HL-60 (cell line): ENCODE results near the gene CHRNB2.

Experiments
- DNase-seq, 2 experiments: peaks; one replicate each; pipeline ENCODE4 v3.0.0-alpha.2; 2010 to 2020; ENCODE audit warnings: low read depth in 1 of 2, low spot score in 1 of 2
- H3K27ac ChIP-seq: fragments of 250-450 bp; sonication (Bioruptor Pico); replicated peaks from 2 replicates; pipeline ENCODE4 v1.5.1; 2020; ENCODE audit warnings: mild to moderate bottlenecking, moderate library complexity
- H3K27me3 ChIP-seq: fragments of 250-450 bp; sonication (Bioruptor Pico); 2 replicates; pipeline ENCODE4 v1.5.1; 2021; ENCODE audit warnings: mild to moderate bottlenecking, moderate library complexity; ENCODE audit not compliant: insufficient read depth, poor library complexity, severe bottlenecking
- H3K4me3 ChIP-seq: replicated peaks from 2 replicates; pipeline ENCODE4 v1.5.1; 2011; ENCODE audit warnings: mild to moderate bottlenecking, control low read depth, low read length; ENCODE audit not compliant: insufficient read depth
- CTCF ChIP-seq: IDR thresholded peaks from one replicate; pipeline ENCODE4 v1.5.1; 2011; ENCODE audit warnings: low read length, control low read depth, inconsistent platforms; ENCODE audit not compliant: insufficient read depth
- GABPA ChIP-seq: IDR thresholded peaks from 2 replicates; pipeline ENCODE4 v1.6.1; 2012; ENCODE audit warnings: low read depth
- POLR2AphosphoS5 ChIP-seq: IDR thresholded peaks from 2 replicates; pipeline ENCODE4 v1.6.1; 2012; ENCODE audit warnings: low read depth
- REST ChIP-seq: IDR thresholded peaks from 2 replicates; pipeline ENCODE4 v1.6.1; 2012; ENCODE audit warnings: low read depth; ENCODE audit not compliant: insufficient replicate concordance
- SPI1 ChIP-seq: IDR thresholded peaks from 2 replicates; pipeline ENCODE4 v1.6.1; 2012; ENCODE audit warnings: low read depth, mild to moderate bottlenecking, borderline replicate concordance

The CHRNB2 gene

DNA sequence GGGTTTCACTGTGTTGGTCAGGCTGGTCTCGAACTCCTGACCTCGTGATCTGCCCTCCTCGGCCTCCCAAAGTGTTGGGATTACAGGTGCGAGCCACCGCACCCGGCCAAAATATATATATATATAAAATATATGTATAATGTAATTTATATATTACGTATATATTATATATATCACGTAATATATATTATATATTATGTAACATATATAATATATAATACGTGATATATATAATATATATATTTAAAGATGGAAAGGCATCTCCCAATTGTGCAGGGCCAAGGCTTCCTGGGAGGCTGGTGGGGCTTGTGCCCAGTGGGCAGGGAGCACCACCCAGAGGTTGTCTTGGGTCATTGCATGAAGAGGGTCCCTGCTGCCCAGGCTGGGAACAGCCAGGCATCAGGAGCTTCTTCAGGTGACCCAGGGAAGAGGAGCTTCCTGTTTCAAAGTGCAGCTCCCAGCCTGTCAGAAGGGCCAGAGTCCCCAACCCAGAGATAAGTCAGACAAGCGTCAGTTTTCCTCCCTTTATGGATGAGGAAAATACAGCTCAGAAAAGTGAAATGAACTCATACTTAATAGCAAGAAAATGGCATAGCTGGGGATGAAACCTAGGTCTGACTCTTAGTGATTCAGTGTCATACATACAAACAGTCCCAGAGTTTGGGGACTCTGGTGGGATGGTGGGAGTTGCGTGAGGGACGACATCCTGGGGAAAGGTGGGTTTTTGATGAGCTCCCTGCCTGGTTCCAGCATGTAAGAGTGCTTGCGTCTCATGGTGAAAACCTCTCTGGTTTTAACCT lies 21.1 kb upstream of the CHRNB2 start:
- TF ChIP-seq POLR2AphosphoS5 (no peak), CTCF (peak; percentile 61)
- peak; percentile 48 to 66 for DNase-seq
- Histone ChIP-seq H3K27ac (no peak overlapping the region), H3K4me3 (no peak overlapping the region), H3K27me3 (peaks cover 2% of the 10 kb centered on the region)

GRCh38 chr1:154547105-154547732 lies 20.4 kb upstream of the CHRNB2 start:
- H3K27me3 ChIP-seq: peaks cover 2% of the 10 kb centered on the region
- H3K4me3 ChIP-seq: no peak overlapping the region
- no peak for DNase-seq
- no peak overlapping the region for H3K27ac ChIP-seq
- TF ChIP-seq SPI1 (no peak), REST (no peak), POLR2AphosphoS5 (no peak), GABPA (no peak), CTCF (no peak)

GRCh38 chr1:154548028-154548427 lies 19.6 kb upstream of the CHRNB2 start:
- TF ChIP-seq CTCF: no peak
- no peak for TF ChIP-seq SPI1
- TF ChIP-seq REST: no peak
- no peak for TF ChIP-seq GABPA
- TF ChIP-seq POLR2AphosphoS5: no peak
- peaks cover 2% of the 10 kb centered on the region for H3K27me3 ChIP-seq
- DNase-seq: no peak
- H3K4me3 ChIP-seq: no peak overlapping the region
- peak overlapping the region; percentile 22; the same call in 1 of the 2 replicates for H3K27ac ChIP-seq
